ENCODE measurements around the gene IGFL1.
"Not testable (repeated sequence)": the region's sequence is repeated elsewhere in the genome, so short reads cannot be mapped to it uniquely, and the experiment has no call there.

The IGFL1 gene

DNA sequence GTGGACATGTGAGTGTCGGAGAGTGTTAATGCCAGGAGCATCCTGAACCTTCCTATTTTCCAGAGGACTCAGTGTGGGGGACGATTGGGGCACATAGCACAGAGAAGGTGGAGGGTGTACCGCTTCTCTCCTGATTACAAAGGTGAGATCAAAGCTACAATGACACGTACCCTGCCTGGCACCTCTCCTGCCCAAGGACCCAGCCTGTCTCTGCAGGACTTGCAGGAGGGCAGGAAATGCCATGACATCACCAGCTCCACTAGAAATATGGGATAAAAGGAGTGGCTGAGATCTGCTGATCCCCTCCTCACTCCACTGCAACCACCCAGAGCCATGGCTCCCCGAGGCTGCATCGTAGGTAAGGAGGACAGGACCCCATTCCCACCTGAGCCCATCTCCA is at the start of gene IGFL1:
TSS of gene IGFL1 (plus strand) at position 301 of the 400 bp plus-strand sequence. CDS start at position 334, 33 bp downstream.
- TF ChIP-seq CTCF (IDR thresholded peaks at IDR 0.05; ENCODE audit: borderline replicate concordance, control extremely low read depth, extremely low read depth, insufficient read depth, missing control alignments): no peak
- no peak for DNase-seq (ENCODE audit: low spot score)
- in situ Hi-C loops (cut with MboI; ENCODE audit: low sequenced_read_pairs, unreplicated experiment): no loop called here

- in situ Hi-C loops (cut with MboI; ENCODE audit: low sequenced_read_pairs, unreplicated experiment): no loop called here
- no peak for DNase-seq (ENCODE audit: low spot score)
- no peak for TF ChIP-seq CTCF (IDR thresholded peaks at IDR 0.05; ENCODE audit: borderline replicate concordance, control extremely low read depth, extremely low read depth, insufficient read depth, missing control alignments)
These were observed 48.7 kb upstream of the IGFL1 start for GRCh38 chr19:46180701-46181387.

- DNase-seq (ENCODE audit: low spot score): no peak
- in situ Hi-C loops (cut with MboI; ENCODE audit: low sequenced_read_pairs, unreplicated experiment): no loop called here
- TF ChIP-seq CTCF (IDR thresholded peaks at IDR 0.05; ENCODE audit: borderline replicate concordance, control extremely low read depth, extremely low read depth, insufficient read depth, missing control alignments): no peak
These were observed 48.2 kb upstream of the IGFL1 start for GRCh38 chr19:46181388-46181779.

GRCh38 chr19:46182476-46182875 is 47.1 kb upstream of the IGFL1 start:
- DNase-seq (ENCODE audit: low spot score): no peak
- in situ Hi-C loops (cut with MboI; ENCODE audit: low sequenced_read_pairs, unreplicated experiment): no loop called here
- no peak for TF ChIP-seq CTCF (IDR thresholded peaks at IDR 0.05; ENCODE audit: borderline replicate concordance, control extremely low read depth, extremely low read depth, insufficient read depth, missing control alignments)

- in situ Hi-C loops (cut with MboI; ENCODE audit: low sequenced_read_pairs, unreplicated experiment); DNase-seq (ENCODE audit: low spot score): not testable (repeated sequence)
These were observed 44.5 kb upstream of the IGFL1 start for GRCh38 chr19:46184775-46185710.

- no peak for DNase-seq (ENCODE audit: low spot score)
- in situ Hi-C loops (cut with MboI; ENCODE audit: low sequenced_read_pairs, unreplicated experiment): no loop called here
- TF ChIP-seq CTCF (IDR thresholded peaks at IDR 0.05; ENCODE audit: borderline replicate concordance, control extremely low read depth, extremely low read depth, insufficient read depth, missing control alignments): no peak
These were observed 43.3 kb upstream of the IGFL1 start for GRCh38 chr19:46186101-46186716.
